ENCODE data around the gene SLC35F3. TPM values are rescaled to one million over a fixed set of nuclear protein-coding genes. Genes with fewer than 3 reads are reported as not detected.

Gene SLC35F3
- total RNA-seq, 1 experiment from 2014 or later, result 0.94 TPM

GRCh38 chr1:233939451-233939850, 35.0 kb downstream of the SLC35F3 start:
- CTCF ChIA-PET, result no interaction called here
- no peaks in the 10 kb centered on the region for H3K9me3 Mint-ChIP-seq

DNA sequence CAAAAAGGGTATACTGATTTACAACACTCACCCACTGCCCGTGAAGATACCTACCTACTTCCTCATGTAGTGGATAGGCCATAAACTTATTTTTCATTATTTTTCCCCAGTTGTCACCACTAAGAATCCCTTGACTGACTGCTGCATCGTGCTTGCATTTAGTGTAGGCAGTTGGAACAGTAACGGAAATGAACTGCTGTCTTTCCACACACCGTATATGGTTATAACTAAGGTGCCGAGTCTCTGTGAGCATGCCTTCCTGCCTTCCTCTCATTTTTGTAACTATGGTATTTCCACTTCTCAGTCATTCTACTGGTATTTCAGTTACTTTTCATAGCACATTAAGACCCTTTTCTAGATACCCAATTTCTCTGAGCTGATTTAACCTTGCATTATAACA, 36.4 kb downstream of the SLC35F3 start:
- H3K4me3 Mint-ChIP-seq, result no peak overlapping the region
- no peak overlapping the region for H3K27ac Mint-ChIP-seq
- DNase-seq (ENCODE audit: low spot score) (no peak), ATAC-seq (no peak)
- ChIA-PET CTCF (no interaction called here), POLR2A (no interaction called here)
- TF ChIP-seq ESRRA (CRISPR knock-in tag; IDR thresholded peaks at IDR 0.05; ENCODE audit: borderline replicate concordance) (no peak), ZNF121 (CRISPR knock-in tag; IDR thresholded peaks at IDR 0.05) (no peak)
- peaks cover 10% of the 10 kb centered on the region for H3K4me1 Mint-ChIP-seq
- no peaks in the 10 kb centered on the region for H3K9me3 Mint-ChIP-seq
- peaks cover 3% of the 10 kb centered on the region; the same call in 1 of the 2 replicates for H3K27me3 Mint-ChIP-seq (ENCODE audit: low read depth)
- H3K36me3 Mint-ChIP-seq, result no peaks in the 10 kb centered on the region

More at GRCh38 chr1:233939451-233939850, 35.0 kb downstream of the SLC35F3 start:
- Mint-ChIP-seq H3K27me3 (ENCODE audit: low read depth) (peaks cover 3% of the 10 kb centered on the region; the same call in 1 of the 2 replicates), H3K36me3 (no peaks in the 10 kb centered on the region), H3K4me3 (no peak overlapping the region), H3K27ac (no peak overlapping the region), H3K4me1 (no peaks in the 10 kb centered on the region)
- DNase-seq (ENCODE audit: low spot score) (no peak), ATAC-seq (no peak)
- TF ChIP-seq GTF2I (CRISPR knock-in tag; conservative IDR thresholded peaks at IDR 0.05) (no peak), ZNF219 (CRISPR knock-in tag; IDR thresholded peaks at IDR 0.05; ENCODE audit: borderline replicate concordance) (no peak), NFATC4 (CRISPR knock-in tag; IDR thresholded peaks at IDR 0.05) (no peak), TEAD4 (CRISPR knock-in tag; IDR thresholded peaks at IDR 0.05) (no peak), NFE2L1 (CRISPR knock-in tag; IDR thresholded peaks at IDR 0.05) (no peak), KAT7 (CRISPR knock-in tag; IDR thresholded peaks at IDR 0.05; ENCODE audit: borderline replicate concordance) (no peak), NR1H2 (CRISPR knock-in tag; IDR thresholded peaks at IDR 0.05) (no peak), E2F4 (CRISPR knock-in tag; IDR thresholded peaks at IDR 0.05; ENCODE audit: borderline replicate concordance, low read depth) (no peak), ZNF423 (CRISPR knock-in tag; IDR thresholded peaks at IDR 0.05) (no peak), SMAD4 (CRISPR knock-in tag; IDR thresholded peaks at IDR 0.05) (no peak), PRDM15 (CRISPR knock-in tag; IDR thresholded peaks at IDR 0.05) (no peak), HMGA2 (CRISPR knock-in tag; IDR thresholded peaks at IDR 0.05) (no peak)
- TF ChIP-seq, protein P1, sequence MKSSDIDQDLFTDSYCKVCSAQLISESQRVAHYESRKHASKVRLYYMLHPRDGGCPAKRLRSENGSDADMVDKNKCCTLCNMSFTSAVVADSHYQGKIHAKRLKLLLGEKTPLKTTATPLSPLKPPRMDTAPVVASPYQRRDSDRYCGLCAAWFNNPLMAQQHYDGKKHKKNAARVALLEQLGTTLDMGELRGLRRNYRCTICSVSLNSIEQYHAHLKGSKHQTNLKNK (CRISPR knock-in tag; IDR thresholded peaks at IDR 0.05), result no peak
- TF ChIP-seq, protein P2, sequence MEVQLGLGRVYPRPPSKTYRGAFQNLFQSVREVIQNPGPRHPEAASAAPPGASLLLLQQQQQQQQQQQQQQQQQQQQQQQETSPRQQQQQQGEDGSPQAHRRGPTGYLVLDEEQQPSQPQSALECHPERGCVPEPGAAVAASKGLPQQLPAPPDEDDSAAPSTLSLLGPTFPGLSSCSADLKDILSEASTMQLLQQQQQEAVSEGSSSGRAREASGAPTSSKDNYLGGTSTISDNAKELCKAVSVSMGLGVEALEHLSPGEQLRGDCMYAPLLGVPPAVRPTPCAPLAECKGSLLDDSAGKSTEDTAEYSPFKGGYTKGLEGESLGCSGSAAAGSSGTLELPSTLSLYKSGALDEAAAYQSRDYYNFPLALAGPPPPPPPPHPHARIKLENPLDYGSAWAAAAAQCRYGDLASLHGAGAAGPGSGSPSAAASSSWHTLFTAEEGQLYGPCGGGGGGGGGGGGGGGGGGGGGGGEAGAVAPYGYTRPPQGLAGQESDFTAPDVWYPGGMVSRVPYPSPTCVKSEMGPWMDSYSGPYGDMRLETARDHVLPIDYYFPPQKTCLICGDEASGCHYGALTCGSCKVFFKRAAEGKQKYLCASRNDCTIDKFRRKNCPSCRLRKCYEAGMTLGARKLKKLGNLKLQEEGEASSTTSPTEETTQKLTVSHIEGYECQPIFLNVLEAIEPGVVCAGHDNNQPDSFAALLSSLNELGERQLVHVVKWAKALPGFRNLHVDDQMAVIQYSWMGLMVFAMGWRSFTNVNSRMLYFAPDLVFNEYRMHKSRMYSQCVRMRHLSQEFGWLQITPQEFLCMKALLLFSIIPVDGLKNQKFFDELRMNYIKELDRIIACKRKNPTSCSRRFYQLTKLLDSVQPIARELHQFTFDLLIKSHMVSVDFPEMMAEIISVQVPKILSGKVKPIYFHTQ (CRISPR knock-in tag; IDR thresholded peaks at IDR 0.05), result no peak
- POLR2A ChIA-PET, result interaction anchor here (0.6 kb wide), 1 partner anchor 588 kb away, joined by 4 read pairs; no protein-coding TSS in a partner anchor
